ENCODE data around the gene TTPAL.

DNA sequence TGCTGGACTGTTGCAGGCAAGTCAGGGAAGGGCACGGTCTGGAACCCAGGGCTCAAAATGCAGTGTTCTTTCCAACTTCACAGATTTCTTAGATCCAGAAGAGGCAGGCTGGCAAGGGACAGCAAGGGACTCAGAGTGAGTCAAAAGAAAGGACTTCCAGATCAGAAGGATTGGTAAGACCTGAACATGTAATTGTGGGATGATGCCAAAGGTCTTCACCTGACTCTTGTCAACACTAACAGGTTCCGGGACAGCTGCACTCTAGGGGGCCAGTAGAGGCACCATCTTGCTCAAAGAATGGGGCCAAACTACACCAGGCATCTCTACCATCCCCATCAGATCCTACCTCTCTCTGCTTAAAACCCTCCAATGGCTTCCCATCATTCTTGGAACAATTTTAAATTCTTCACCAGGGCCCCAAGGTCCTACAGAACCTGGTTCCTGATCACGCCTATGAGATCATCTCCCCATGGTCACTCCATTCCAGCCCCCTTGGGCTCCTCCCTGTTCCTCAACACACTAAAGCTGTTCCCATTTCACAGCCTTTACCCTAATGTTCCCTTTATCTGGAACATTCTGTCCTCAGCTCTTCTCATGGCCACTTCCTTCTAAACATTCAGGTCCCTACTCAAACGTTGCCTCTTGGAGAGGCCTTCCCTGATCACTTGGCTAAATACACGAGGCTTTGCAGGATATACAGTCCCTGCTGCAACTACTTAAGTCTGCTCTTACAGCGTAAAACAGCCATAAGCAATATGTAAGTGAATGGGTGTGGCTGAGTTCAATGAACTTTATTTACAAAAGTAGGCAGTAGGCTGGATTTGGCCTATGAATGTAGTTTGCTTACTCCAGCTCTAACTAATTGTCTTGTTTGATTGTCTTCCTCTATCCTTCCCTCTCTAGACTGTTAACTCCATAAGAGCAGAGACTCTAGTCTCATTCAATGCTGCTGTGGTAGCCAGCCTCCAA is 29.6 kb upstream of the TTPAL start:
- no peak for TF ChIP-seq CBFB (CRISPR knock-in tag; IDR thresholded peaks at IDR 0.05; ENCODE audit: low read depth)
- TF ChIP-seq, protein P1, sequence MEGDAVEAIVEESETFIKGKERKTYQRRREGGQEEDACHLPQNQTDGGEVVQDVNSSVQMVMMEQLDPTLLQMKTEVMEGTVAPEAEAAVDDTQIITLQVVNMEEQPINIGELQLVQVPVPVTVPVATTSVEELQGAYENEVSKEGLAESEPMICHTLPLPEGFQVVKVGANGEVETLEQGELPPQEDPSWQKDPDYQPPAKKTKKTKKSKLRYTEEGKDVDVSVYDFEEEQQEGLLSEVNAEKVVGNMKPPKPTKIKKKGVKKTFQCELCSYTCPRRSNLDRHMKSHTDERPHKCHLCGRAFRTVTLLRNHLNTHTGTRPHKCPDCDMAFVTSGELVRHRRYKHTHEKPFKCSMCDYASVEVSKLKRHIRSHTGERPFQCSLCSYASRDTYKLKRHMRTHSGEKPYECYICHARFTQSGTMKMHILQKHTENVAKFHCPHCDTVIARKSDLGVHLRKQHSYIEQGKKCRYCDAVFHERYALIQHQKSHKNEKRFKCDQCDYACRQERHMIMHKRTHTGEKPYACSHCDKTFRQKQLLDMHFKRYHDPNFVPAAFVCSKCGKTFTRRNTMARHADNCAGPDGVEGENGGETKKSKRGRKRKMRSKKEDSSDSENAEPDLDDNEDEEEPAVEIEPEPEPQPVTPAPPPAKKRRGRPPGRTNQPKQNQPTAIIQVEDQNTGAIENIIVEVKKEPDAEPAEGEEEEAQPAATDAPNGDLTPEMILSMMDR (IDR thresholded peaks at IDR 0.05), result no peak
- TF ChIP-seq, protein P2, sequence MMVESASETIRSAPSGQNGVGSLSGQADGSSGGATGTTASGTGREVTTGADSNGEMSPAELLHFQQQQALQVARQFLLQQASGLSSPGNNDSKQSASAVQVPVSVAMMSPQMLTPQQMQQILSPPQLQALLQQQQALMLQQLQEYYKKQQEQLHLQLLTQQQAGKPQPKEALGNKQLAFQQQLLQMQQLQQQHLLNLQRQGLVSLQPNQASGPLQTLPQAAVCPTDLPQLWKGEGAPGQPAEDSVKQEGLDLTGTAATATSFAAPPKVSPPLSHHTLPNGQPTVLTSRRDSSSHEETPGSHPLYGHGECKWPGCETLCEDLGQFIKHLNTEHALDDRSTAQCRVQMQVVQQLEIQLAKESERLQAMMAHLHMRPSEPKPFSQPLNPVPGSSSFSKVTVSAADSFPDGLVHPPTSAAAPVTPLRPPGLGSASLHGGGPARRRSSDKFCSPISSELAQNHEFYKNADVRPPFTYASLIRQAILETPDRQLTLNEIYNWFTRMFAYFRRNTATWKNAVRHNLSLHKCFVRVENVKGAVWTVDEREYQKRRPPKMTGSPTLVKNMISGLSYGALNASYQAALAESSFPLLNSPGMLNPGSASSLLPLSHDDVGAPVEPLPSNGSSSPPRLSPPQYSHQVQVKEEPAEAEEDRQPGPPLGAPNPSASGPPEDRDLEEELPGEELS (CRISPR knock-in tag; IDR thresholded peaks at IDR 0.05), result no peak
- TF ChIP-seq, protein P3, sequence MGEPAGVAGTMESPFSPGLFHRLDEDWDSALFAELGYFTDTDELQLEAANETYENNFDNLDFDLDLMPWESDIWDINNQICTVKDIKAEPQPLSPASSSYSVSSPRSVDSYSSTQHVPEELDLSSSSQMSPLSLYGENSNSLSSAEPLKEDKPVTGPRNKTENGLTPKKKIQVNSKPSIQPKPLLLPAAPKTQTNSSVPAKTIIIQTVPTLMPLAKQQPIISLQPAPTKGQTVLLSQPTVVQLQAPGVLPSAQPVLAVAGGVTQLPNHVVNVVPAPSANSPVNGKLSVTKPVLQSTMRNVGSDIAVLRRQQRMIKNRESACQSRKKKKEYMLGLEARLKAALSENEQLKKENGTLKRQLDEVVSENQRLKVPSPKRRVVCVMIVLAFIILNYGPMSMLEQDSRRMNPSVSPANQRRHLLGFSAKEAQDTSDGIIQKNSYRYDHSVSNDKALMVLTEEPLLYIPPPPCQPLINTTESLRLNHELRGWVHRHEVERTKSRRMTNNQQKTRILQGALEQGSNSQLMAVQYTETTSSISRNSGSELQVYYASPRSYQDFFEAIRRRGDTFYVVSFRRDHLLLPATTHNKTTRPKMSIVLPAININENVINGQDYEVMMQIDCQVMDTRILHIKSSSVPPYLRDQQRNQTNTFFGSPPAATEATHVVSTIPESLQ (CRISPR knock-in tag; IDR thresholded peaks at IDR 0.05), result no peak
